K562 (cell line): ENCODE data around the gene GSTM2. TPM values are rescaled to one million over a fixed set of nuclear protein-coding genes. Genes with fewer than 3 reads are reported as not detected.

Experiments used
- BDP1 ChIP-seq: IDR thresholded peaks from 3 replicates; pipeline ENCODE4 v1.6.1; 2011; ENCODE audit not compliant: insufficient read length, insufficient read depth
- CBX8 ChIP-seq: fragments of 200-600 bp; sonication (generic); IDR thresholded peaks from 2 replicates; pipeline ENCODE4 v1.6.1; 2012; ENCODE audit warnings: borderline replicate concordance, mixed run types, low read depth, mild to moderate bottlenecking, moderate library complexity, mixed read lengths, low read length, control low read depth, inconsistent platforms; ENCODE audit not compliant: poor library complexity, severe bottlenecking; ENCODE audit errors: extremely low read depth
- DDX20 ChIP-seq: fragments of 450-650 bp; IDR thresholded peaks from 2 replicates; pipeline ENCODE4 v1.6.1; 2016; ENCODE audit warnings: missing genetic modification characterization, low read depth, mild to moderate bottlenecking, missing compliant biosample characterization, moderate library complexity
- JUND ChIP-seq, 2 experiments: IDR thresholded peaks; 2 replicates in 1 of 2; 3 replicates in 1 of 2; pipeline ENCODE4 v1.6.1; 2011; ENCODE audit warnings: borderline replicate concordance in 2 of 2, low read depth in 2 of 2, low read length in 2 of 2, improper control_type of control experiment in 1 of 2, missing biosample characterization in 1 of 2, missing genetic modification characterization in 1 of 2, missing genetic modification reagents in 1 of 2
- KHSRP ChIP-seq: fragments of 450-650 bp; IDR thresholded peaks from 2 replicates; pipeline ENCODE4 v1.6.1; 2017
- MYC ChIP-seq, 2 experiments: fragments of 250-450 bp in 1 of 2; sonication (Bioruptor Pico) in 1 of 2; IDR thresholded peaks; 2 replicates each; pipeline versions ENCODE4 v1.5.1 to v1.6.1; 2012 to 2021; ENCODE audit warnings: low read depth in 2 of 2, borderline replicate concordance in 1 of 2, improper control_type of control experiment in 1 of 2, low read length in 1 of 2, mild to moderate bottlenecking in 1 of 2, moderate library complexity in 1 of 2
- NRF1 ChIP-seq, 2 experiments: fragments of 450-650 bp; IDR thresholded peaks in 1 of 2; conservative IDR thresholded peaks in 1 of 2; 2 replicates each; pipeline ENCODE4 v1.6.1; 2014; ENCODE audit warnings: mild to moderate bottlenecking in 2 of 2
- PTRF ChIP-seq: fragments of 450-650 bp; IDR thresholded peaks from 2 replicates; pipeline ENCODE4 v1.6.1; 2016; ENCODE audit warnings: mild to moderate bottlenecking, missing genetic modification characterization, missing compliant biosample characterization
- RBFOX2 ChIP-seq: fragments of 200-400 bp; formaldehyde crosslinking; IDR thresholded peaks from 2 replicates; pipeline ENCODE4 v1.6.1; 2017; ENCODE audit warnings: low read depth, mild to moderate bottlenecking, low read length, moderate library complexity
- SIN3A ChIP-seq, 2 experiments: fragments of 150-350 bp in 1 of 2; IDR thresholded peaks; 2 replicates each; pipeline ENCODE4 v1.6.1; 2011 to 2016; ENCODE audit warnings: borderline replicate concordance in 2 of 2, low read depth in 2 of 2, low read length in 2 of 2, mild to moderate bottlenecking in 2 of 2, moderate library complexity in 2 of 2; ENCODE audit not compliant: control insufficient read depth in 1 of 2
- TARDBP ChIP-seq: fragments of 450-650 bp; IDR thresholded peaks from 2 replicates; pipeline ENCODE4 v1.6.1; 2016
- TEAD1 ChIP-seq, 2 experiments: fragments of 450-650 bp in 1 of 2; sonication (generic) in 1 of 2; formaldehyde crosslinking; IDR thresholded peaks; 2 replicates each; pipeline versions ENCODE4 v1.4.0 to v1.8.0; 2020 to 2022; ENCODE audit warnings: mild to moderate bottlenecking in 2 of 2, missing genetic modification reagents in 1 of 2
- ZNF274 ChIP-seq: IDR thresholded peaks from 2 replicates; pipeline ENCODE4 v1.6.1; 2011; ENCODE audit warnings: low read depth, mild to moderate bottlenecking, low read length, moderate library complexity, borderline replicate concordance
- ZNF431 ChIP-seq: sonication (generic); formaldehyde crosslinking; IDR thresholded peaks from 2 replicates; pipeline ENCODE4 v1.8.0; 2022; ENCODE audit warnings: mild to moderate bottlenecking, missing genetic modification reagents
- ZNF561 ChIP-seq: fragments of 450-650 bp; formaldehyde crosslinking; conservative IDR thresholded peaks from 2 replicates; pipeline ENCODE4 v1.4.0; 2020; ENCODE audit warnings: mild to moderate bottlenecking, moderate library complexity
- ZNF589 ChIP-seq: fragments of 200-800 bp; sonication (Bioruptor generic); IDR thresholded peaks from 2 replicates; pipeline ENCODE4 v1.6.1; 2016; ENCODE audit warnings: low read depth, missing genetic modification characterization, missing compliant biosample characterization
- ZNF778 ChIP-seq: fragments of 450-650 bp; formaldehyde crosslinking; IDR thresholded peaks from 2 replicates; pipeline ENCODE4 v1.4.0; 2020; ENCODE audit warnings: mild to moderate bottlenecking, moderate library complexity
- polyA plus RNA-seq, 8 experiments: library from polyadenylated mRNA; depleted of rRNA in 4 of 8; stranded (reverse) in 5 of 8; unstranded in 3 of 8; fragments of >200 nt; fragmentation: Nextera tagmentation in 2 of 8; fragmentation: Illumina TruSeq in 1 of 8; extraction: Ambion mirVana in 2 of 8; extraction: Trizol in 1 of 8; gene quantifications; 2 replicates each; pipeline versions ENCODE4 v1.2.1 to v1.2.3, GENCODE V29; 2011 to 2014; ENCODE audit warnings: inconsistent platforms in 1 of 8, missing spikeins in 1 of 8
- total RNA-seq, 7 experiments: library from RNA; depleted of rRNA in 6 of 7; stranded (reverse); fragments of >200 nt in 6 of 7; fragmentation: Illumina TruSeq in 2 of 7; extraction: Trizol in 2 of 7; gene quantifications; 2 replicates each; pipeline versions ENCODE4 v1.2.1 to v1.2.3, GENCODE V29; 2011 to 2021; ENCODE audit warnings: low replicate concordance in 1 of 7
- TF ChIP-seq, protein P1 (sequence below), 2 experiments: fragments of 200-800 bp in 1 of 2; sonication (Bioruptor generic) in 1 of 2; sonication (generic) in 1 of 2; formaldehyde crosslinking in 1 of 2; IDR thresholded peaks in 1 of 2; conservative IDR thresholded peaks in 1 of 2; 2 replicates each; pipeline versions ENCODE4 v1.5.0 to v1.6.1; 2016 to 2020; ENCODE audit warnings: missing compliant biosample characterization in 1 of 2, missing genetic modification characterization in 1 of 2, missing genetic modification reagents in 1 of 2
- TF ChIP-seq, protein P2 (sequence below), 2 experiments: IDR thresholded peaks in 1 of 2; conservative IDR thresholded peaks in 1 of 2; 2 replicates each; pipeline ENCODE4 v1.6.1; 2016; ENCODE audit warnings: low read depth in 2 of 2, mild to moderate bottlenecking in 1 of 2, missing compliant biosample characterization in 1 of 2, missing genetic modification characterization in 1 of 2, moderate library complexity in 1 of 2
- TF ChIP-seq, protein P3 (sequence below): fragments of 450-650 bp; conservative IDR thresholded peaks from 2 replicates; pipeline ENCODE4 v1.6.1; 2016; ENCODE audit warnings: missing genetic modification characterization, low read depth, mild to moderate bottlenecking, control low read depth, missing compliant biosample characterization

Gene GSTM2
- total and polyA plus RNA-seq, 9 of the 15 experiments (the other 6 are each of a cell fraction or from before 2014, with no cell fraction given), result 1.6 to 15.1 (median 6.8) TPM

DNA sequence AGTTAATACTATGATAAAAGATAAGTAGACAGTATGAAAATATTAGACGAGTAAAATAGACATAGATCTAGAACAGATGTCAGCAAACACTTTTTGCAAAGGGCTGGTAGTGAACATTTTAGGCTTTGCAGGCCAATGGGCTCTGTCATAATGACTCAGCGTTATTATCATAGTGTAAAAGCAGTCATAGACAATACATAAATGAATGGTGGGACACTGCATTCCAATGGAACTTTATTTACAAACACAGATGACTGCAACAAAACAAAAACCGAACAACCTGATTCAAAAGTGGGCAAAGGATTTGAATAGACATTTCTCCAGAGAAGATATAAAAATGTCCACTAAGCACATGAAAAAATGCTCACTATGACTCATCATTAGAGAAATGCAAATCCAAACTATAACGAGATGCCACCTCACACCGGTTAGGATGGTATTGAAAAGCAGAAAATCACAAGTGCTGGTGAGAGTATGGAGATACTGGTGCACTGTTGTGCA lies 51.5 kb downstream of the GSTM2 start (continued):
- TF ChIP-seq, protein P1, sequence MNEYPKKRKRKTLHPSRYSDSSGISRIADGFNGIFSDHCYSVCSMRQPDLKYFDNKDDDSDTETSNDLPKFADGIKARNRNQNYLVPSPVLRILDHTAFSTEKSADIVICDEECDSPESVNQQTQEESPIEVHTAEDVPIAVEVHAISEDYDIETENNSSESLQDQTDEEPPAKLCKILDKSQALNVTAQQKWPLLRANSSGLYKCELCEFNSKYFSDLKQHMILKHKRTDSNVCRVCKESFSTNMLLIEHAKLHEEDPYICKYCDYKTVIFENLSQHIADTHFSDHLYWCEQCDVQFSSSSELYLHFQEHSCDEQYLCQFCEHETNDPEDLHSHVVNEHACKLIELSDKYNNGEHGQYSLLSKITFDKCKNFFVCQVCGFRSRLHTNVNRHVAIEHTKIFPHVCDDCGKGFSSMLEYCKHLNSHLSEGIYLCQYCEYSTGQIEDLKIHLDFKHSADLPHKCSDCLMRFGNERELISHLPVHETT (CRISPR knock-in tag; conservative IDR thresholded peaks at IDR 0.05 in 1 of 2, IDR thresholded peaks at IDR 0.05 in 1 of 2), result peak in 1 of 2 experiments; percentile 70; a peak in 2 of 4 replicates
- TF ChIP-seq JUND (IDR thresholded peaks at IDR 0.05; ENCODE audit: borderline replicate concordance, low read depth, low read length) (peak; percentile 74), JUND (tag; IDR thresholded peaks at IDR 0.05; ENCODE audit: borderline replicate concordance, low read depth, low read length) (peak; percentile 92), SIN3A (IDR thresholded peaks at IDR 0.05; ENCODE audit: borderline replicate concordance in 2 of 2, control insufficient read depth in 1 of 2, low read depth in 2 of 2, low read length in 2 of 2) (no peak), TARDBP (no peak), DDX20 (tag) (0 out of 2 replicates have a peak, but pooled peaks have one; percentile 57), MYC (IDR thresholded peaks at IDR 0.05; ENCODE audit: low read depth, low read length) (no peak), MYC (CRISPR knock-in tag; IDR thresholded peaks at IDR 0.05; ENCODE audit: borderline replicate concordance, low read depth) (no peak), ZNF431 (CRISPR knock-in tag) (no peak), BDP1 (no peak), ZNF589 (CRISPR knock-in tag) (no peak), RBFOX2 (no peak), KHSRP (peak; percentile 49; the same call in 1 of the 2 replicates), NRF1 (conservative IDR thresholded peaks at IDR 0.05 in 1 of 2, IDR thresholded peaks at IDR 0.05 in 1 of 2) (no peak), ZNF274 (no peak), ZNF561 (CRISPR knock-in tag) (no peak), PTRF (tag) (peak; percentile 58; the same call in 1 of the 2 replicates), ZNF778 (no peak), TEAD1 (CRISPR knock-in tag; IDR thresholded peaks at IDR 0.05) (peak in 1 of 2 experiments; percentile 31; a peak in 1 of 4 replicates), CBX8 (no peak)
- TF ChIP-seq, protein P2, sequence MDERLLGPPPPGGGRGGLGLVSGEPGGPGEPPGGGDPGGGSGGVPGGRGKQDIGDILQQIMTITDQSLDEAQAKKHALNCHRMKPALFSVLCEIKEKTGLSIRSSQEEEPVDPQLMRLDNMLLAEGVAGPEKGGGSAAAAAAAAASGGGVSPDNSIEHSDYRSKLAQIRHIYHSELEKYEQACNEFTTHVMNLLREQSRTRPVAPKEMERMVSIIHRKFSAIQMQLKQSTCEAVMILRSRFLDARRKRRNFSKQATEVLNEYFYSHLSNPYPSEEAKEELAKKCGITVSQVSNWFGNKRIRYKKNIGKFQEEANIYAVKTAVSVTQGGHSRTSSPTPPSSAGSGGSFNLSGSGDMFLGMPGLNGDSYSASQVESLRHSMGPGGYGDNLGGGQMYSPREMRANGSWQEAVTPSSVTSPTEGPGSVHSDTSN (CRISPR knock-in tag; IDR thresholded peaks at IDR 0.05; ENCODE audit: low read depth), result no peak
- TF ChIP-seq, protein P2 (tag; conservative IDR thresholded peaks at IDR 0.05; ENCODE audit: low read depth), result 0 out of 2 replicates have a peak, but pooled peaks have one; percentile 9
- TF ChIP-seq, protein P3, sequence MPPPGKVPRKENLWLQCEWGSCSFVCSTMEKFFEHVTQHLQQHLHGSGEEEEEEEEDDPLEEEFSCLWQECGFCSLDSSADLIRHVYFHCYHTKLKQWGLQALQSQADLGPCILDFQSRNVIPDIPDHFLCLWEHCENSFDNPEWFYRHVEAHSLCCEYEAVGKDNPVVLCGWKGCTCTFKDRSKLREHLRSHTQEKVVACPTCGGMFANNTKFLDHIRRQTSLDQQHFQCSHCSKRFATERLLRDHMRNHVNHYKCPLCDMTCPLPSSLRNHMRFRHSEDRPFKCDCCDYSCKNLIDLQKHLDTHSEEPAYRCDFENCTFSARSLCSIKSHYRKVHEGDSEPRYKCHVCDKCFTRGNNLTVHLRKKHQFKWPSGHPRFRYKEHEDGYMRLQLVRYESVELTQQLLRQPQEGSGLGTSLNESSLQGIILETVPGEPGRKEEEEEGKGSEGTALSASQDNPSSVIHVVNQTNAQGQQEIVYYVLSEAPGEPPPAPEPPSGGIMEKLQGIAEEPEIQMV (tag), result 0 out of 2 replicates have a peak, but pooled peaks have one; percentile 11
